ENCODE data around the gene KRT8. TPM values are rescaled to one million over a fixed set of nuclear protein-coding genes. Genes with fewer than 3 reads are reported as not detected.
"Not testable (repeated sequence)": the region's sequence is repeated elsewhere in the genome, so short reads cannot be mapped to it uniquely, and the experiment has no call there.

The KRT8 gene
- total RNA-seq, 1 donor from 2014 or later, result 8.3 TPM

DNA sequence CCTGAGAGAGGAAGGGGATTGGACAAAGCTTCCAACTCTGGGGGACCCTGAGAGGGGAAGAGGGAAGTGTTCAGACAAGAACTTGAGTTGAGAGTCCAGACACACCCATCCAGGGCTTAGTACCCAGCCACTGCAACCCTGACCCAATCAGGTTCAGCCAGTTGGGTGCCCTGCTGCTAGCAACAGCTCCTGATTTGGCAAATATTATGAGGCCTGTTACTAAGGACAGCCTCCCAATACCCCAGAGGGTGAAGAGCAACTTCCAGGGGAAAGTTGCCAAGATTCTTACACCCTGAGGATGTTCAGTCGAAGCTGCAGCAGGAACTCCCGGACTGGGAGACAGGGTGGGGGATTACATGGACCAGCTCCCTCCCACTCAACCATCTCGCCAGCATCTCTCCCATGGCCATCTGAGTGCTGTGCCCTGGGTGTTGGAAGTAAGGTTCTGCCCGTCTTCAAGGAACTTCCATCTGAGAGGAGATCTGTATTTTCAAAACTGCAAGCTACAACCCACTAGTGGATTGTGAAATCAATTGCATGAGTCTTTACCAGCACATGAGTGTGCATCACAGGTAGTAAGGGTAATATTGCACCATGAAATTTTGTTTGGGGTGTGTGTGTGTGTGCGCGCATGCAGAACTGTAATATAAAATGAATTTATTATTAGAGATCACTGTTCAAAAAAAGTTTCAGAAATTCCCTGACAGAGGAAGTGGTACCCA, 44.6 kb downstream of the KRT8 start:
- no peaks in the 10 kb centered on the region for H3K4me1 Mint-ChIP-seq
- H3K36me3 Mint-ChIP-seq (ENCODE audit: low read depth), result no peaks in the 10 kb centered on the region
- H3K27ac Mint-ChIP-seq (ENCODE audit: unreplicated experiment), result no peak overlapping the region
- TF ChIP-seq, protein P1, sequence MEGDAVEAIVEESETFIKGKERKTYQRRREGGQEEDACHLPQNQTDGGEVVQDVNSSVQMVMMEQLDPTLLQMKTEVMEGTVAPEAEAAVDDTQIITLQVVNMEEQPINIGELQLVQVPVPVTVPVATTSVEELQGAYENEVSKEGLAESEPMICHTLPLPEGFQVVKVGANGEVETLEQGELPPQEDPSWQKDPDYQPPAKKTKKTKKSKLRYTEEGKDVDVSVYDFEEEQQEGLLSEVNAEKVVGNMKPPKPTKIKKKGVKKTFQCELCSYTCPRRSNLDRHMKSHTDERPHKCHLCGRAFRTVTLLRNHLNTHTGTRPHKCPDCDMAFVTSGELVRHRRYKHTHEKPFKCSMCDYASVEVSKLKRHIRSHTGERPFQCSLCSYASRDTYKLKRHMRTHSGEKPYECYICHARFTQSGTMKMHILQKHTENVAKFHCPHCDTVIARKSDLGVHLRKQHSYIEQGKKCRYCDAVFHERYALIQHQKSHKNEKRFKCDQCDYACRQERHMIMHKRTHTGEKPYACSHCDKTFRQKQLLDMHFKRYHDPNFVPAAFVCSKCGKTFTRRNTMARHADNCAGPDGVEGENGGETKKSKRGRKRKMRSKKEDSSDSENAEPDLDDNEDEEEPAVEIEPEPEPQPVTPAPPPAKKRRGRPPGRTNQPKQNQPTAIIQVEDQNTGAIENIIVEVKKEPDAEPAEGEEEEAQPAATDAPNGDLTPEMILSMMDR (conservative IDR thresholded peaks at IDR 0.05), result no peak
- DNase-seq (ENCODE audit: low read depth, low spot score), result no peak
- H3K9me3 Mint-ChIP-seq, result no peaks in the 10 kb centered on the region
- H3K4me3 Mint-ChIP-seq, result no peak overlapping the region
- H3K27me3 Mint-ChIP-seq (ENCODE audit: low read depth), result peaks cover 8% of the 10 kb centered on the region

DNA sequence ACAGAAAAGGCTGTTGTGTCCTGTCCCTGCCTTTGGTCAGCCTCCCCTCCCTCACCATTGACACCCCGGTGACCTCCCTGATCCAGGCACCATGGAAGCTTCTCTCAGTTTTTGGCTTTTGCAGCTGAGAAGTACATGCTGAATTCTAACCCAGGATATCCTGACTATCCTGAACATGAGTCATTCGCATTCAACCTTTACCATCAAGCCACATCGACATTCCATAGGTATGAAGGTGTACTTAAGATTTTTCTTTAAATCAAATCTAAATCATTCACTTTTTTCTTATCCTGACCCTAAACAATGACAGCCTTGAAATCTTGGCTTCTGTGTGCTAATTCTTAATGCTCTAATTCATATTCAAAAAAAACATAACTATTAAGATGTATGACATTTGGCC, 47.4 kb downstream of the KRT8 start:
- Mint-ChIP-seq H3K27me3 (ENCODE audit: low read depth) (peaks cover 29% of the 10 kb centered on the region), H3K27ac (ENCODE audit: unreplicated experiment) (no peak overlapping the region), H3K36me3 (ENCODE audit: low read depth) (no peaks in the 10 kb centered on the region), H3K4me1 (no peaks in the 10 kb centered on the region), H3K4me3 (no peak overlapping the region), H3K9me3 (no peaks in the 10 kb centered on the region)
- TF ChIP-seq, protein P1 (conservative IDR thresholded peaks at IDR 0.05), result no peak
- DNase-seq (ENCODE audit: low read depth, low spot score), result no peak

DNA sequence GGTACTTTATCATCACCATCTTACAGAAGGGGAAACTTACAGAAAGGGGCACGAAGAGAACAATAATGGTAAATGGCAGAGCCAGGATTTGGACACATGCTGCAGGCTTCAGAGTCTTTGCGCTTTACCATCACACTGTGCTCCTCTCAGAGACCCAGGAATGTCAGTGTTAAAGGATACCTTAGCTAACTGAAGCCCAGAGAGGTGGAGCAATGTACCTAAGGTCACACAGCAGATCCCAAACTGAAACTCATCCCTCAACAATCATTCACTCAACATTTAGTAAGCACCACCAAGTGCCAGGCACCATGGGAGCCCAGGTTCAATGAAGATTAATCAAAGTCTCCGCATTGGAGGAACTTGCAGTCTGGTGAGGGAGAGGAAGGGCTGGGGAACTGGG, 48.1 kb downstream of the KRT8 start:
- no peak for DNase-seq (ENCODE audit: low read depth, low spot score)
- peaks cover 36% of the 10 kb centered on the region for H3K27me3 Mint-ChIP-seq (ENCODE audit: low read depth)
- no peak overlapping the region for H3K27ac Mint-ChIP-seq (ENCODE audit: unreplicated experiment)
- H3K4me3 Mint-ChIP-seq, result no peak overlapping the region
- TF ChIP-seq, protein P1 (conservative IDR thresholded peaks at IDR 0.05), result no peak
- no peaks in the 10 kb centered on the region for H3K9me3 Mint-ChIP-seq
- H3K36me3 Mint-ChIP-seq (ENCODE audit: low read depth), result no peaks in the 10 kb centered on the region
- no peaks in the 10 kb centered on the region for H3K4me1 Mint-ChIP-seq

DNA sequence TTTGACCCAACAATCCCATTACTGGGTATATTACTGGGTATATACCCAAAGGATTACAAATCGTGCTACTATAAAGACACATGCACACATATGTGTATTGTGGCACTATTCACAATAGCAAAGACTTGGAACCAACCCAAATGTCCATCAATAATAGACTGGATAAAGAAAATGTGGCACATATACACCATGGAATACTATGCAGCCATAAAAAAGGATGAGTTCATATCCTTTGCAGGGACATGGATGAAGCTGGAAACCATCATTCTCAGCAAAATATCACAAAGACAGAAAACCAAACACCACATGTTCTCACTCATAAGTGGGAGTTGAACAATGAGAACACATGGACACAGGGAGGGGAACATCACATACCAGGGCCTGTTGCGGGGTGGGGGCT, 48.8 kb downstream of the KRT8 start:
- H3K9me3 Mint-ChIP-seq; DNase-seq (ENCODE audit: low read depth, low spot score); H3K27ac Mint-ChIP-seq (ENCODE audit: unreplicated experiment); H3K36me3 Mint-ChIP-seq (ENCODE audit: low read depth); H3K4me3 Mint-ChIP-seq; H3K4me1 Mint-ChIP-seq: not testable (repeated sequence)
- peaks cover 43% of the 10 kb centered on the region for H3K27me3 Mint-ChIP-seq (ENCODE audit: low read depth)

DNA sequence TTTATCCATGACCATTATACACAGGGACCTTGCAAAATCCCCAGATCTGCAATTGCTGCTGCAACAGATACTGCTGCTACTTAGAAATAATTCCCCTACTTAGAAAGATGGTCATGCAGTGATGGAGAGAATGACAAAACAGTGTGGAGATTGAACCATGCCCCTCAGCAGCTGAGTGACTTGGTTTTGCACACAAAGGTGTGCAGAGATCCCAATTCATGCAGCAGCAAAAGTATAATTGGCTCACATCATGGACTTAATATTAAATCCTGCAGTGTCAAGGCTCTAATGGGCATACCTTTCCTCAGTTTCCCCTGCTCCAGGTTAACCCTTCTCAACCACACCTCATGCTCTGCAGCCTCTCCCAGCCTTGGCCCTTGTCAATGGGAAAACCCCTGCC, 53.1 kb downstream of the KRT8 start:
- no peak overlapping the region for H3K4me3 Mint-ChIP-seq
- H3K27ac Mint-ChIP-seq (ENCODE audit: unreplicated experiment), result no peak overlapping the region
- no peaks in the 10 kb centered on the region for H3K36me3 Mint-ChIP-seq (ENCODE audit: low read depth)
- H3K4me1 Mint-ChIP-seq, result no peaks in the 10 kb centered on the region
- peaks cover 43% of the 10 kb centered on the region for H3K27me3 Mint-ChIP-seq (ENCODE audit: low read depth)
- no peak for DNase-seq (ENCODE audit: low read depth, low spot score)
- H3K9me3 Mint-ChIP-seq, result no peaks in the 10 kb centered on the region
- TF ChIP-seq, protein P1 (conservative IDR thresholded peaks at IDR 0.05), result no peak

DNA sequence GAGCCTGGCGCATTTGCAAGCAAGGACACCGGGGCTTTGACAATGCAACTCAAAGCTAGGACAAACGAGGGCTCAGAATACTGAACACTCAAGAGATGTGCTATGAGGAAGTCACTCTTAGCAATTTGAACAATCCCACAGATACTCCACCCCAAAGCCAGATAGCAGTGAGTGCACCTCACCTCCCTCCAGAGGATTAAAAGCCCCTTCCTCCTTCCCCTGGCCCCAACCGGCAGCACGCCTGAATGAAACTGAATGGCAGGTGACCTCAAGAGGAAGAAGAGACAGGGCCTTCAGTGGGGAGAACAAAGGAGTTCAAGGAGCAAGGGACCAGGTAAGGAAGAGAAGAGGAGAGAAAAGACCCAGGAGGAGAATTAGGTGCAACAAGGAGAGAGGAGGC, 54.2 kb downstream of the KRT8 start:
- no peak for DNase-seq (ENCODE audit: low read depth, low spot score)
- Mint-ChIP-seq H3K27ac (ENCODE audit: unreplicated experiment) (peak overlapping the region; percentile 27), H3K4me1 (no peaks in the 10 kb centered on the region), H3K27me3 (ENCODE audit: low read depth) (peaks cover 44% of the 10 kb centered on the region), H3K9me3 (no peaks in the 10 kb centered on the region), H3K4me3 (no peak overlapping the region), H3K36me3 (ENCODE audit: low read depth) (no peaks in the 10 kb centered on the region)
- TF ChIP-seq, protein P1 (conservative IDR thresholded peaks at IDR 0.05), result no peak

All from neural crest cell (in vitro differentiated cells).